Measurements from ENCODE around the gene RPL4.
"Not testable (repeated sequence)": the region's sequence is repeated elsewhere in the genome, so short reads cannot be mapped to it uniquely, and the experiment has no call there.

Gene RPL4

GRCh38 chr15:66491846-66492245 lies 12.8 kb downstream of the RPL4 start:
- no peak for DNase-seq (ENCODE audit: low read depth in 1 of 2, low spot score in 1 of 2)

- no peak for DNase-seq (ENCODE audit: low read depth in 1 of 2, low spot score in 1 of 2)
Measured at GRCh38 chr15:66489179-66489791, 15.4 kb downstream of the RPL4 start.

GRCh38 chr15:66488525-66488924 lies 16.1 kb downstream of the RPL4 start:
- no peak for DNase-seq (ENCODE audit: low read depth in 1 of 2, low spot score in 1 of 2)

- DNase-seq (ENCODE audit: low read depth in 1 of 2, low spot score in 1 of 2), result no peak
Measured at GRCh38 chr15:66486887-66487286, 17.8 kb downstream of the RPL4 start.

GRCh38 chr15:66484539-66485112 lies 20.0 kb downstream of the RPL4 start:
- no peak for DNase-seq (ENCODE audit: low read depth in 1 of 2, low spot score in 1 of 2)

GRCh38 chr15:66483131-66483566 lies 21.5 kb downstream of the RPL4 start:
- DNase-seq (ENCODE audit: low read depth in 1 of 2, low spot score in 1 of 2), result no peak

- no peak for DNase-seq (ENCODE audit: low read depth in 1 of 2, low spot score in 1 of 2)
Measured at GRCh38 chr15:66482539-66482938, 22.1 kb downstream of the RPL4 start.

- DNase-seq (ENCODE audit: low read depth in 1 of 2, low spot score in 1 of 2), result no peak
Measured at GRCh38 chr15:66481107-66481856, 23.4 kb downstream of the RPL4 start.

- no peak for DNase-seq (ENCODE audit: low read depth in 1 of 2, low spot score in 1 of 2)
Measured at GRCh38 chr15:66480267-66480666, 24.4 kb downstream of the RPL4 start.

- DNase-seq (ENCODE audit: low read depth in 1 of 2, low spot score in 1 of 2), result no peak
Measured at GRCh38 chr15:66477011-66477410, 27.6 kb downstream of the RPL4 start.

GRCh38 chr15:66476535-66476934 lies 28.1 kb downstream of the RPL4 start:
- DNase-seq (ENCODE audit: low read depth in 1 of 2, low spot score in 1 of 2), result no peak

GRCh38 chr15:66474963-66475362 lies 29.7 kb downstream of the RPL4 start:
- no peak for DNase-seq (ENCODE audit: low read depth in 1 of 2, low spot score in 1 of 2)

GRCh38 chr15:66474135-66474534 lies 30.5 kb downstream of the RPL4 start:
- DNase-seq (ENCODE audit: low read depth in 1 of 2, low spot score in 1 of 2), result no peak

- peak in 1 of 2 donors; percentile 14 for DNase-seq (ENCODE audit: low read depth in 1 of 2, low spot score in 1 of 2)
Measured at GRCh38 chr15:66472176-66472999, 32.3 kb downstream of the RPL4 start.

- not testable (repeated sequence) for DNase-seq (ENCODE audit: low read depth in 1 of 2, low spot score in 1 of 2)
Measured at GRCh38 chr15:66470825-66471224, 33.8 kb downstream of the RPL4 start.

- DNase-seq (ENCODE audit: low read depth in 1 of 2, low spot score in 1 of 2), result not testable (repeated sequence)
Measured at GRCh38 chr15:66467162-66468040, 37.3 kb downstream of the RPL4 start.

- DNase-seq (ENCODE audit: low read depth in 1 of 2, low spot score in 1 of 2), result not testable (repeated sequence)
Measured at GRCh38 chr15:66465294-66465693, 39.4 kb downstream of the RPL4 start.

GRCh38 chr15:66462627-66463026 lies 42.0 kb downstream of the RPL4 start:
- no peak for DNase-seq (ENCODE audit: low read depth in 1 of 2, low spot score in 1 of 2)

GRCh38 chr15:66461917-66462316 lies 42.7 kb downstream of the RPL4 start:
- DNase-seq (ENCODE audit: low read depth in 1 of 2, low spot score in 1 of 2), result no peak

GRCh38 chr15:66461294-66461693 lies 43.4 kb downstream of the RPL4 start:
- not testable (repeated sequence) for DNase-seq (ENCODE audit: low read depth in 1 of 2, low spot score in 1 of 2)
